HG03280 (cell line): ENCODE measurements around the gene MYPN.

ENCODE experiments used
- ATAC-seq: cut with Tn5 transposase; IDR thresholded peaks from one replicate; pipeline ENCODE4 v1.9.1; 2021; ENCODE audit warnings: mild to moderate bottlenecking, moderate library complexity; ENCODE audit not compliant: unreplicated experiment

Gene MYPN

GRCh38 chr10:68092512-68092911 lies 16.8 kb upstream of the MYPN start:
- ATAC-seq = no peak

GRCh38 chr10:68095153-68095552 lies 14.1 kb upstream of the MYPN start:
- ATAC-seq = no peak

GRCh38 chr10:68096913-68097516 lies 12.3 kb upstream of the MYPN start:
- no peak for ATAC-seq

- ATAC-seq = no peak
Measured at GRCh38 chr10:68099736-68100135, 9.6 kb upstream of the MYPN start.

- no peak for ATAC-seq
Measured at GRCh38 chr10:68101066-68101465, 8.2 kb upstream of the MYPN start.

- no peak for ATAC-seq
Measured at GRCh38 chr10:68103261-68103878, 5.9 kb upstream of the MYPN start.

GRCh38 chr10:68103901-68104300 lies 5.4 kb upstream of the MYPN start:
- ATAC-seq = no peak

GRCh38 chr10:68105820-68106219 lies 3.5 kb upstream of the MYPN start:
- no peak for ATAC-seq

- ATAC-seq = no peak
Measured at GRCh38 chr10:68106656-68107055, 2.6 kb upstream of the MYPN start.

GRCh38 chr10:68107651-68108050 lies 1.6 kb upstream of the MYPN start:
- no peak for ATAC-seq

- no peak for ATAC-seq
Measured at GRCh38 chr10:68108051-68108450, 1.2 kb upstream of the MYPN start.

GRCh38 chr10:68108653-68109052 lies 635 bp upstream of the MYPN start:
- ATAC-seq = no peak

GRCh38 chr10:68110027-68110426 lies 739 bp downstream of the MYPN start:
- no peak for ATAC-seq

- ATAC-seq = no peak
Measured at GRCh38 chr10:68111584-68111983, 2.3 kb downstream of the MYPN start.

GRCh38 chr10:68112837-68113236 lies 3.5 kb downstream of the MYPN start:
- ATAC-seq = no peak

GRCh38 chr10:68118657-68119056 lies 9.4 kb downstream of the MYPN start:
- ATAC-seq = no peak

- ATAC-seq = no peak
Measured at GRCh38 chr10:68121020-68121743, 11.9 kb downstream of the MYPN start.

- no peak for ATAC-seq
Measured at GRCh38 chr10:68121852-68122251, 12.6 kb downstream of the MYPN start.

- no peak for ATAC-seq
Measured at GRCh38 chr10:68124718-68125117, 15.4 kb downstream of the MYPN start.

- ATAC-seq = no peak
Measured at GRCh38 chr10:68125772-68126171, 16.5 kb downstream of the MYPN start.

- no peak for ATAC-seq
Measured at GRCh38 chr10:68128015-68128414, 18.7 kb downstream of the MYPN start.

GRCh38 chr10:68132391-68132790 lies 23.1 kb downstream of the MYPN start:
- no peak for ATAC-seq
